ENCODE data around the gene FOXP3.

DNA sequence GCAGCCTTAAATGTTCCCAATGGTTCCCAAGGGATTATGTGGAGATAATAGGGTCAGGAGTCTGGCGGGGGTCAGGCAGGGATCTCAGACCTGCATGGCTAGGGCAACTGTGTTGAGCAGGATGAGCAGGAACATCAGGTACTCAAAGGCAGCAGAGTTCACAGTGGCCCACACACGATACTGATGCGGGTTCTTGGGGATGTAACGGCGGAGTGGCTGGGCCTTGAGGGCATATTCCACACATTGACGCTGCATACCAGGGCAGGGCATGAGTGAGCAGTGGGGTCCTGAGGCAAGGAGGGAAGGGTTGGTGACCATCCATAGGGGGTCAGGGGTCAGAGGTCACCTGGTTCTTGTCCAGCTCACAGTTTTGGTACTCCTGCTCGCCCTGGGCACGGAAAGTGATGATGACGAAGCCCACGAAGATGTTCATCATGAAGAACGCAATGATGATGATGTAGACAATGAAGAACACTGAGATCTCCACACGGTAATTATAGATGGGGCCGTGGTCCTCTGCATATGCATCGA lies 49.4 kb downstream of the FOXP3 start:
- TF ChIP-seq, protein P1, sequence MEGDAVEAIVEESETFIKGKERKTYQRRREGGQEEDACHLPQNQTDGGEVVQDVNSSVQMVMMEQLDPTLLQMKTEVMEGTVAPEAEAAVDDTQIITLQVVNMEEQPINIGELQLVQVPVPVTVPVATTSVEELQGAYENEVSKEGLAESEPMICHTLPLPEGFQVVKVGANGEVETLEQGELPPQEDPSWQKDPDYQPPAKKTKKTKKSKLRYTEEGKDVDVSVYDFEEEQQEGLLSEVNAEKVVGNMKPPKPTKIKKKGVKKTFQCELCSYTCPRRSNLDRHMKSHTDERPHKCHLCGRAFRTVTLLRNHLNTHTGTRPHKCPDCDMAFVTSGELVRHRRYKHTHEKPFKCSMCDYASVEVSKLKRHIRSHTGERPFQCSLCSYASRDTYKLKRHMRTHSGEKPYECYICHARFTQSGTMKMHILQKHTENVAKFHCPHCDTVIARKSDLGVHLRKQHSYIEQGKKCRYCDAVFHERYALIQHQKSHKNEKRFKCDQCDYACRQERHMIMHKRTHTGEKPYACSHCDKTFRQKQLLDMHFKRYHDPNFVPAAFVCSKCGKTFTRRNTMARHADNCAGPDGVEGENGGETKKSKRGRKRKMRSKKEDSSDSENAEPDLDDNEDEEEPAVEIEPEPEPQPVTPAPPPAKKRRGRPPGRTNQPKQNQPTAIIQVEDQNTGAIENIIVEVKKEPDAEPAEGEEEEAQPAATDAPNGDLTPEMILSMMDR (IDR thresholded peaks at IDR 0.05; ENCODE audit: control extremely low read depth in 1 of 3, insufficient read depth in 1 of 3, low read depth in 1 of 3, low read length in 3 of 3) = no peak
- TF ChIP-seq POLR2AphosphoS5 (IDR thresholded peaks at IDR 0.05; ENCODE audit: low read depth, low read length) (no peak), EP300 (IDR thresholded peaks at IDR 0.05; ENCODE audit: borderline replicate concordance in 1 of 2, low read depth in 2 of 2, low read length in 2 of 2) (no peak), RXRA (IDR thresholded peaks at IDR 0.05; ENCODE audit: insufficient read depth, low read depth, low read length) (no peak), POLR2A (IDR thresholded peaks at IDR 0.05; ENCODE audit: control extremely low read depth in 1 of 2, low read depth in 2 of 2, low read length in 2 of 2) (no peak), NRF1 (IDR thresholded peaks at IDR 0.05; ENCODE audit: low read depth, low read length) (no peak), RFX5 (IDR thresholded peaks at IDR 0.05; ENCODE audit: borderline replicate concordance, low read depth, low read length) (no peak), GABPA (IDR thresholded peaks at IDR 0.05; ENCODE audit: borderline replicate concordance, insufficient read depth, low read length) (no peak)
- TF ChIP-seq, protein P2, sequence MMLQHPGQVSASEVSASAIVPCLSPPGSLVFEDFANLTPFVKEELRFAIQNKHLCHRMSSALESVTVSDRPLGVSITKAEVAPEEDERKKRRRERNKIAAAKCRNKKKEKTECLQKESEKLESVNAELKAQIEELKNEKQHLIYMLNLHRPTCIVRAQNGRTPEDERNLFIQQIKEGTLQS (IDR thresholded peaks at IDR 0.05; ENCODE audit: insufficient read depth, low read depth, low read length) = no peak

Data from H1 (cell line).